Measurements from ENCODE around the gene CLNK.

CLNK gene

DNA sequence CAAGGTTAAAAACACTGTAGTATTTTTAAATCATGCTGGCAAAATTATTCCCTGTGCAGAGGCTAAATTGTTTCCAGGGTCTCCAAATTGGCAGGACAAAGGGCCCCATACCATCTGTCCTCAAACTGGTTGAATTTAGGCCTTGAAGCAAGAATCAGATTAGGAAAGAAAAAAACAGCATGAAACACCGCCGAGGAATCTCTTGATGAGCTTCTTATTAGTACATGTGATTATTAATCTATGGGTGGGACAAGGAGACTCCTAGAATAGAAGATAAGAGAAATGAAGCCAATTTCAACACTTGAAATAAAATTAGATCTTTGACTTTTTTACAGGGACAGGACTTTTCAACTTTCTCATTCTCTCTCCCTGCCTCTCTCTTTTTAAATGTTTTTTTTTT lies 7.1 kb upstream of the CLNK start:
- FAIRE-seq (no peak), DNase-seq (ENCODE audit: insufficient read length, low spot score) (no peak)
- TF ChIP-seq POLR2A (IDR thresholded peaks at IDR 0.05; ENCODE audit: low read depth, low read length), result no peak

GRCh38 chr4:10690185-10690907 lies 5.8 kb upstream of the CLNK start:
- DNase-seq (ENCODE audit: insufficient read length, low spot score) (no peak), FAIRE-seq (no peak)

DNA sequence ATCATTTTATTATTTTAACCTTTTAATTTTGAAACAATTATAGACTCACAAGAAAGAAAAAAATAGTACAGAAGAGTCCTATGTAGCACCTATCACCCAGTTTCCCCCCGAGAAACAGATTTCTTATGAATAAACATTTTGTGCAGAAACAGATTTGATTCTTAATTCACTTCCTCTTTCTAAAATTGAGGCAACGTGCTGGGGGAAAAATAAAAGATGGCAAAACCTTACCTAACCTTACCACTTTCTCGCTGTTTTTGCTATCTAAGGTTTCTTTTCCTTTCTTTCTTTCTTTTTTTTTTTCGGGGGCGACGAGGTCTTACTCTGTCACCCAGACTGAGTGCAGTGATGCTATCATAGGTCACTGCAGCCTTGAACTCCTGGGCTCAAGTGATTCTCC lies 4.3 kb upstream of the CLNK start:
- no peak for DNase-seq (ENCODE audit: insufficient read length, low spot score)
- TF ChIP-seq POLR2A (IDR thresholded peaks at IDR 0.05; ENCODE audit: low read depth, low read length), result no peak
- no peak for FAIRE-seq

More at GRCh38 chr4:10690185-10690907, 5.8 kb upstream of the CLNK start:
- TF ChIP-seq POLR2A (IDR thresholded peaks at IDR 0.05; ENCODE audit: low read depth, low read length), result no peak

GRCh38 chr4:10688022-10688421 lies 3.5 kb upstream of the CLNK start:
- TF ChIP-seq POLR2A (IDR thresholded peaks at IDR 0.05; ENCODE audit: low read depth, low read length), result no peak
- FAIRE-seq (no peak), DNase-seq (ENCODE audit: insufficient read length, low spot score) (no peak)

DNA sequence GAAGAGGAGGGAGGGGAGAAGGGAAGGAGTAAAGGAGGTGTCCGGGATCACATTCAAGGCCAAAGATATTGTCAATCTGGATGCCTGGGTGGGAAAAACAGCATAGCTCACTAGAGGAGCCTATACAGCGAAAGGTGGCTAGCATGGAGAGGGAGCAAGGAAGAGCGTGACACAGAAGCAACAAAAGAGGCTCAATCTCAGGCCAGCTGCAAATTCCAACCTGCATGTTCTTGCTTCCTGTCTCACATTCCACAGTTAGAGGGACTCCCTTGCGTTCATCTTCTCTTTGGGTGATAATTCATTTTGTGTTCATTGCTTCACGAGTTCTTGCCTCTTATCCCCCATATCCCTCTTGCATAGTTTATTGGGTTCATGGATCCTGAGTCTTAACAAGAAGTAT lies 3.0 kb upstream of the CLNK start:
- TF ChIP-seq POLR2A (IDR thresholded peaks at IDR 0.05; ENCODE audit: low read depth, low read length), result no peak
- FAIRE-seq (no peak), DNase-seq (ENCODE audit: insufficient read length, low spot score) (no peak)

DNA sequence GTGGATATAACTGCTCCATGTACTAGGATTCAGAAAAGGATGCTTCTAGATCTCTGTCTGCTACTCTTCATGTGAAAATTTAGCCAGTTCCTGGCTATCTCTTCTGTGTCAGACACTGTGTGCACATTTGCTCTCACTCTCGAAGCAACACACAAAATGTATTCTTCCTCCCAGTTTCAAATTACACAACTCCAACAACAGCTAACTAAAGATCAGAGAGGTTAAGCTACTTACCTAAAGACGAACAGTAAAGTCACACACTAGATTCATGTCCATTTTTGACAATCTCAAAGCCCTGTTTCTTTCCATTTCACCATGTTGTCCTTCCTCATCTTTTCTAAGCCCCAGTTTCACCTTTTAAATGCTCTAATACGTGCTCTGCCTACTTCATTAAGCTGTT lies 2.2 kb downstream of the CLNK start:
- DNase-seq (ENCODE audit: insufficient read length, low spot score) (no peak), FAIRE-seq (no peak)
- no peak for TF ChIP-seq POLR2A (IDR thresholded peaks at IDR 0.05; ENCODE audit: low read depth, low read length)

- TF ChIP-seq POLR2A (IDR thresholded peaks at IDR 0.05; ENCODE audit: low read depth, low read length), result no peak
- FAIRE-seq (no peak), DNase-seq (ENCODE audit: insufficient read length, low spot score) (no peak)
Observed at GRCh38 chr4:10677796-10678497, 6.6 kb downstream of the CLNK start.

DNA sequence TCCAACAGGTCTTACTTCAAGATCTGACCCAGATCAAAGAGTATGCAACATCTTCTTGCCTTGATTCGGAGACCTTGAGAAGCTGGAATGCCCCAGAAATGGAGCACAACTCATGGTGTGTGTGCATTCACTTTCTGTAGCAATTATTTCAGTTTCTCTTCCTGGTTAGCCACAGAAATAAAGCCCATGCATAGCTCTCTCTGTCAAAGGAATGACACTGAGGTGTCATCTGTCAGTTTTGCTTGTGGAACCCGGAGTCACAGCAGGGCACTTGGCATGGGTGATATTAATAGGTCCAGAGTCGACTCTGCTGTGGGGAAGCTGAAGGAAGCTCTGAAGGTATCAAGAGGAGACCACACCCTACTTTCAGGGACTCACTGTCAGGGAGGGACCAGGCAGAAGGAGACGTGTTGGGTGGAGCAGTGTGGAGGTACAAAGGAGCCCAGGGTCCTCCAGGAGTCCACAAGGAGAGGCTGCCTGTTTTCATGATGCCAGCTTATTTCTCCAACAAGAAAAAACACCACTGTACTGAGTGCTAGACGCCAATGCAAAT lies 10.7 kb downstream of the CLNK start:
- TF ChIP-seq POLR2A (IDR thresholded peaks at IDR 0.05; ENCODE audit: low read depth, low read length), result no peak
- FAIRE-seq (no peak), DNase-seq (ENCODE audit: insufficient read length, low spot score) (no peak)

- no peak for TF ChIP-seq POLR2A (IDR thresholded peaks at IDR 0.05; ENCODE audit: low read depth, low read length)
- DNase-seq (ENCODE audit: insufficient read length, low spot score) (no peak), FAIRE-seq (no peak)
Observed at GRCh38 chr4:10672379-10672778, 12.2 kb downstream of the CLNK start.

- TF ChIP-seq POLR2A (IDR thresholded peaks at IDR 0.05; ENCODE audit: low read depth, low read length), result no peak
- no peak for DNase-seq (ENCODE audit: insufficient read length, low spot score)
- FAIRE-seq, result no peak
Observed at GRCh38 chr4:10671799-10672198, 12.8 kb downstream of the CLNK start.

DNA sequence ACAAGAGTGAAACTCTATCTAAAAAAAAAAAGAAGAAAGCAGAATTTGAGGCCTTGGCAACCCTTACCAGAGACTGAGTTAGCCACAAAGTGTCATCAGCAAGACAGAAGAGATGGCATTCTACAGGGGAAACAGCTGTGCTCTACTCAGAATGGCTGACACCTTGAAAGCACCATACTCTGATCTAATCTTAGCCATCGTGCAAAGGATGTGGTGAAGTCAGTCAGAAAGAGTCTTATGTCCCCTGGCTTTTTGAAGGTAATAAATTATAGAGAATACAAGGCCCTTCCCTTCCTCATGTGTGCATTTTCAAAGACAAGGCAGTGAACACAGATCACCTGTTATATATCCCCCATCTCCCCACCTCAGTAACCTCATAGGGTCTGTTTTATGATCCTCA lies 13.2 kb downstream of the CLNK start:
- DNase-seq (ENCODE audit: insufficient read length, low spot score) (no peak), FAIRE-seq (no peak)
- TF ChIP-seq POLR2A (IDR thresholded peaks at IDR 0.05; ENCODE audit: low read depth, low read length), result no peak

DNA sequence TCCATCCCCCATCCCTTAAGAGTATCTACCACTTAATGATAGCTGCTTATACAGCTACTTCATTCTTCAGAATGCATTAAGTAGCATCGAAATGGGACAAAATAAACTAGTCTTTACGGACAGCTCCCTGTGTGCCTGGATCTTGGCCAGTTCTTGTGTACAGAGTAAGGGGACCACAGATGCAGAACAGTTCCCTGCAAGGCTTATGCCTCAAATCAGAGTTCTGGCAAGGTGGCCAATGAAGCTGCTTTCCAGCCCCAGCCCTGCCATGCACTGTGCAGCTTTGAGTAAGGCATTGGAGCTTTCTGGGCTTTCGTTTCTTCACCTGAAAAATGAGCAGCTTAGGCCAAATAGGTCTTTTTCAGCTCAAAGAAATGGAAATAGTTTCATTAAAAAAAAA lies 14.2 kb downstream of the CLNK start:
- FAIRE-seq, result no peak
- no peak for DNase-seq (ENCODE audit: insufficient read length, low spot score)
- no peak for TF ChIP-seq POLR2A (IDR thresholded peaks at IDR 0.05; ENCODE audit: low read depth, low read length)

DNA sequence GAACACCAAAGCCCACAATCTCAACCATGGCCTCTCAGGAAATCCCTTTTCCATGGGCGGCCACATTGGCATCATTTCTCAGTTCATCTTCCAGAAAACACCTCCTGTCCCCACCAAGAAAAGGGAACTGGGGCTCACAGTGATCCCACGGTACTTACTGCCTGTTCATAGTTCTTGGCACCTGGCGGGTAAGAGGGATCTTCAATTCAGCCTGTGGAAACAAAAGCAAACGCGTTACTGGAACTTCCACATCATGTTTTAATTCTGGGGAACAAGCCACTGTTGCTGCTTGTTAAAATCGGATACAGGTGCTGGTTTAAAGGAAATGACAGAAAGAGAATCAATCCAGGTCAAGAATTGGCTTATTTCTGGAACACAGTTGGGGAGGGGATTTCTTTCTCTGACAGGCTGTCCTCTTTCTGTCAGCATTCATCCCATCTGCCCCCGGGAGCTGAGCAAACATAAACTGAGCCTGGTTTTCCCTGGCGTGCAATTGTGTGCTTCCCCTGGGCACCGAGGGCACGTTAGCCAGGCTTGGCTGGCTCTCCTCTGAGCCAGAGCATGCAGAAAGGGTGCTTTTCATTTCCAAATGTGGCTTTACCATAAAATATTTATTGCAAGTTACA lies 16.8 kb downstream of the CLNK start:
- no peak for TF ChIP-seq POLR2A (IDR thresholded peaks at IDR 0.05; ENCODE audit: low read depth, low read length)
- no peak for DNase-seq (ENCODE audit: insufficient read length, low spot score)
- no peak for FAIRE-seq

GRCh38 chr4:10666616-10667015 lies 18.0 kb downstream of the CLNK start:
- no peak for TF ChIP-seq POLR2A (IDR thresholded peaks at IDR 0.05; ENCODE audit: low read depth, low read length)
- FAIRE-seq (no peak), DNase-seq (ENCODE audit: insufficient read length, low spot score) (no peak)

All from H54 (cell line).